ENCODE results near the gene NLE1. TPM values are rescaled to one million over a fixed set of nuclear protein-coding genes. Genes with fewer than 3 reads are reported as not detected.

The NLE1 gene
- total RNA-seq, 2 experiments from 2014 or later: 30.3 to 34.1 TPM

DNA sequence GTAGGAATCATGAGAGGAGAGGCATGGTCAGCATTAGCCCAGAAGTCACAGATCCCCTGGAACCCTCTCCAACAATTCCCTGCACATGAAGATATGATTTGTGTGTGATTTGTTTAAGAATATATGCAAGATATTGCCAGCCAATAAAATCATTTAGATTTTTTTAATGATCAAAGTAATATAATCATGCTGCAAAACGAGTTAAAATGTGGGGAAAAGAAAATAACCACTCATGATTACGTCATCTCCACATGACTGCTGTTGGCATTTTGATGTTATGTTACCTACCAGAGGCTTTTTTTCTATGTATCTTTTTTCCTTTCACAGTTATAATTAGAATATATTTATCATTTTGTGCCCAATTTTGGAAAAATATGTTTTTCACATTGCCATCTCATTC lies 29.7 kb upstream of the NLE1 start:
- no peaks in the 10 kb centered on the region for H3K79me2 ChIP-seq (ENCODE audit: insufficient read depth, low read depth, low read length)
- H3K9me2 ChIP-seq (ENCODE audit: insufficient read depth, low read length): no peaks in the 10 kb centered on the region
- no peaks in the 10 kb centered on the region for H3K36me3 ChIP-seq (ENCODE audit: insufficient read depth, low read length)
- no peak overlapping the region for H3K27ac ChIP-seq (ENCODE audit: low read depth, low read length, poor library complexity, severe bottlenecking)
- ChIA-PET CTCF (ENCODE audit: unreplicated experiment) (no interaction called here), POLR2A (no interaction called here)
- intact Hi-C loops (cut with micrococcal nuclease; ENCODE audit: unreplicated experiment): loop anchor here (10.0 kb wide), 1 partner anchor 363 kb away; the partner anchor contains the start of gene SLFN12L
- H3K4me2 ChIP-seq (ENCODE audit: low read length): no peak overlapping the region
- DNase-seq (ENCODE audit: low spot score): no peak
- TF ChIP-seq, protein P1, sequence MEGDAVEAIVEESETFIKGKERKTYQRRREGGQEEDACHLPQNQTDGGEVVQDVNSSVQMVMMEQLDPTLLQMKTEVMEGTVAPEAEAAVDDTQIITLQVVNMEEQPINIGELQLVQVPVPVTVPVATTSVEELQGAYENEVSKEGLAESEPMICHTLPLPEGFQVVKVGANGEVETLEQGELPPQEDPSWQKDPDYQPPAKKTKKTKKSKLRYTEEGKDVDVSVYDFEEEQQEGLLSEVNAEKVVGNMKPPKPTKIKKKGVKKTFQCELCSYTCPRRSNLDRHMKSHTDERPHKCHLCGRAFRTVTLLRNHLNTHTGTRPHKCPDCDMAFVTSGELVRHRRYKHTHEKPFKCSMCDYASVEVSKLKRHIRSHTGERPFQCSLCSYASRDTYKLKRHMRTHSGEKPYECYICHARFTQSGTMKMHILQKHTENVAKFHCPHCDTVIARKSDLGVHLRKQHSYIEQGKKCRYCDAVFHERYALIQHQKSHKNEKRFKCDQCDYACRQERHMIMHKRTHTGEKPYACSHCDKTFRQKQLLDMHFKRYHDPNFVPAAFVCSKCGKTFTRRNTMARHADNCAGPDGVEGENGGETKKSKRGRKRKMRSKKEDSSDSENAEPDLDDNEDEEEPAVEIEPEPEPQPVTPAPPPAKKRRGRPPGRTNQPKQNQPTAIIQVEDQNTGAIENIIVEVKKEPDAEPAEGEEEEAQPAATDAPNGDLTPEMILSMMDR (conservative IDR thresholded peaks at IDR 0.05; ENCODE audit: low read length): 0 out of 2 replicates have a peak, but pooled peaks have one; percentile 2
- no peak for TF ChIP-seq EZH2phosphoT487 (IDR thresholded peaks at IDR 0.05; ENCODE audit: borderline replicate concordance, low read depth, low read length)
- no peaks in the 10 kb centered on the region for H3K4me1 ChIP-seq (ENCODE audit: insufficient read depth, low read length, poor library complexity, severe bottlenecking)
- no peaks in the 10 kb centered on the region for H4K20me1 ChIP-seq (ENCODE audit: insufficient read depth, low read length)
- H3K9me3 ChIP-seq (ENCODE audit: low read length): no peaks in the 10 kb centered on the region
- BruUV-seq (replicated peaks): no TSS peak
- H2AFZ ChIP-seq (ENCODE audit: low read length): no peak overlapping the region
- no peak overlapping the region for H3K4me3 ChIP-seq (ENCODE audit: low read depth, low read length, poor library complexity, severe bottlenecking)

GRCh38 chr17:35170968-35171771 lies 29.1 kb upstream of the NLE1 start:
- no peaks in the 10 kb centered on the region for H3K4me1 ChIP-seq (ENCODE audit: insufficient read depth, low read length, poor library complexity, severe bottlenecking)
- no peaks in the 10 kb centered on the region for H3K9me3 ChIP-seq (ENCODE audit: low read length)
- intact Hi-C loops (cut with micrococcal nuclease; ENCODE audit: unreplicated experiment): loop anchor here (10.0 kb wide), 1 partner anchor 364 kb away; the partner anchor contains the start of gene SLFN12L
- no peaks in the 10 kb centered on the region for H3K36me3 ChIP-seq (ENCODE audit: insufficient read depth, low read length)
- BruUV-seq (replicated peaks): no TSS peak
- no peak overlapping the region for H2AFZ ChIP-seq (ENCODE audit: low read length)
- no peaks in the 10 kb centered on the region for H3K9me2 ChIP-seq (ENCODE audit: insufficient read depth, low read length)
- no peak for TF ChIP-seq EZH2phosphoT487 (IDR thresholded peaks at IDR 0.05; ENCODE audit: borderline replicate concordance, low read depth, low read length)
- TF ChIP-seq, protein P1 (conservative IDR thresholded peaks at IDR 0.05; ENCODE audit: low read length): peak; percentile 44
- ChIA-PET CTCF (ENCODE audit: unreplicated experiment) (no interaction called here), POLR2A (interaction anchor here (0.9 kb wide), 1 partner anchor 28 kb away, joined by 3 read pairs; no protein-coding TSS in a partner anchor)
- DNase-seq (ENCODE audit: low spot score): peak; percentile 4
- no peaks in the 10 kb centered on the region for H3K79me2 ChIP-seq (ENCODE audit: insufficient read depth, low read depth, low read length)
- no peak overlapping the region for H3K4me3 ChIP-seq (ENCODE audit: low read depth, low read length, poor library complexity, severe bottlenecking)
- H4K20me1 ChIP-seq (ENCODE audit: insufficient read depth, low read length): no peaks in the 10 kb centered on the region
- H3K27ac ChIP-seq (ENCODE audit: low read depth, low read length, poor library complexity, severe bottlenecking): no peak overlapping the region
- H3K4me2 ChIP-seq (ENCODE audit: low read length): no peak overlapping the region

Data from OCI-LY7 (cell line).